Astrocyte (in vitro differentiated cells and primary cell): ENCODE data around the gene RPL7A. TPM values are rescaled to one million over a fixed set of nuclear protein-coding genes. Genes with fewer than 3 reads are reported as not detected.
"Not testable (repeated sequence)": the region's sequence is repeated elsewhere in the genome, so short reads cannot be mapped to it uniquely, and the experiment has no call there.

ENCODE experiments used
- DNase-seq: peaks from one replicate; pipeline ENCODE4 v3.0.0-alpha.2; 2010; ENCODE audit warnings: low read depth
- FAIRE-seq: peaks from 2 replicates; lab custom pipeline; 2011; peaks lifted over from hg19 to GRCh38; lab: Jason Lieb, UNC
- H2AFZ ChIP-seq: 2 replicates; pipeline ENCODE4 v1.6.0; 2012; ENCODE audit warnings: low read depth, low read length, inconsistent platforms
- H3K27ac ChIP-seq: 2 replicates; pipeline ENCODE4 v1.5.1; 2011; ENCODE audit warnings: low read depth, low read length, inconsistent platforms
- H3K27me3 ChIP-seq: 2 replicates; pipeline ENCODE4 v1.6.0; 2011; ENCODE audit warnings: low read length, inconsistent platforms; ENCODE audit not compliant: insufficient read depth
- H3K36me3 ChIP-seq: 2 replicates; pipeline ENCODE4 v1.5.1; 2011; ENCODE audit warnings: low read length, inconsistent platforms; ENCODE audit not compliant: insufficient read depth
- H3K4me1 ChIP-seq: 2 replicates; pipeline ENCODE4 v1.5.1; 2011; ENCODE audit warnings: low read length, inconsistent platforms; ENCODE audit not compliant: insufficient read depth
- H3K4me2 ChIP-seq: 2 replicates; pipeline ENCODE4 v1.6.0; 2012; ENCODE audit warnings: low read length, inconsistent platforms
- H3K4me3 ChIP-seq: 2 replicates; pipeline ENCODE4 v1.5.1; 2011; ENCODE audit warnings: low read depth, mild to moderate bottlenecking, low read length, inconsistent platforms; ENCODE audit not compliant: insufficient read depth
- H3K79me2 ChIP-seq: 2 replicates; pipeline ENCODE4 v1.6.0; 2012; ENCODE audit warnings: mild to moderate bottlenecking, low read length, inconsistent platforms; ENCODE audit not compliant: insufficient read depth
- H3K9ac ChIP-seq: 2 replicates; pipeline ENCODE4 v1.6.0; 2012; ENCODE audit warnings: mild to moderate bottlenecking, low read length, inconsistent platforms
- H3K9me3 ChIP-seq: 2 replicates; pipeline ENCODE4 v1.5.1; 2012; ENCODE audit warnings: low read depth, mild to moderate bottlenecking, low read length, inconsistent platforms; ENCODE audit not compliant: insufficient read depth
- H4K20me1 ChIP-seq: 2 replicates; pipeline ENCODE4 v1.6.0; 2012; ENCODE audit warnings: low read length, inconsistent platforms; ENCODE audit not compliant: insufficient read depth
- H3K27ac Mint-ChIP-seq: one replicate; pipeline ENCODE4 v1.8.0; 2021; ENCODE audit warnings: mild to moderate bottlenecking, mixed read lengths; ENCODE audit not compliant: unreplicated experiment
- H3K27me3 Mint-ChIP-seq: one replicate; pipeline ENCODE4 v1.8.0; 2021; ENCODE audit warnings: low read depth, mixed read lengths; ENCODE audit not compliant: unreplicated experiment
- H3K36me3 Mint-ChIP-seq: one replicate; pipeline ENCODE4 v1.8.0; 2021; ENCODE audit warnings: low read depth, mixed read lengths; ENCODE audit not compliant: unreplicated experiment
- H3K4me1 Mint-ChIP-seq: one replicate; pipeline ENCODE4 v1.8.0; 2021; ENCODE audit warnings: low read depth, mixed read lengths; ENCODE audit not compliant: unreplicated experiment
- H3K4me3 Mint-ChIP-seq: one replicate; pipeline ENCODE4 v1.8.0; 2021; ENCODE audit warnings: mild to moderate bottlenecking, moderate library complexity, mixed read lengths; ENCODE audit not compliant: unreplicated experiment
- H3K9me3 Mint-ChIP-seq: one replicate; pipeline ENCODE4 v1.8.0; 2021; ENCODE audit warnings: mild to moderate bottlenecking, mixed read lengths; ENCODE audit not compliant: unreplicated experiment
- EZH2 ChIP-seq: IDR thresholded peaks from 2 replicates; pipeline ENCODE4 v1.6.1; 2012; ENCODE audit warnings: mild to moderate bottlenecking, low read length, inconsistent platforms; ENCODE audit not compliant: insufficient read depth
- total RNA-seq: library from RNA; stranded (reverse); gene quantifications from 2 replicates; pipeline ENCODE4 v1.2.1, GENCODE V29; 2021
- TF ChIP-seq, protein P1 (sequence below): IDR thresholded peaks from 2 replicates; pipeline ENCODE4 v1.5.1; 2011; ENCODE audit warnings: low read depth, mild to moderate bottlenecking, inconsistent platforms, low read length, moderate library complexity; ENCODE audit not compliant: insufficient read depth

Gene RPL7A
- total RNA-seq, 1 donor from 2014 or later: 1,364 TPM

DNA sequence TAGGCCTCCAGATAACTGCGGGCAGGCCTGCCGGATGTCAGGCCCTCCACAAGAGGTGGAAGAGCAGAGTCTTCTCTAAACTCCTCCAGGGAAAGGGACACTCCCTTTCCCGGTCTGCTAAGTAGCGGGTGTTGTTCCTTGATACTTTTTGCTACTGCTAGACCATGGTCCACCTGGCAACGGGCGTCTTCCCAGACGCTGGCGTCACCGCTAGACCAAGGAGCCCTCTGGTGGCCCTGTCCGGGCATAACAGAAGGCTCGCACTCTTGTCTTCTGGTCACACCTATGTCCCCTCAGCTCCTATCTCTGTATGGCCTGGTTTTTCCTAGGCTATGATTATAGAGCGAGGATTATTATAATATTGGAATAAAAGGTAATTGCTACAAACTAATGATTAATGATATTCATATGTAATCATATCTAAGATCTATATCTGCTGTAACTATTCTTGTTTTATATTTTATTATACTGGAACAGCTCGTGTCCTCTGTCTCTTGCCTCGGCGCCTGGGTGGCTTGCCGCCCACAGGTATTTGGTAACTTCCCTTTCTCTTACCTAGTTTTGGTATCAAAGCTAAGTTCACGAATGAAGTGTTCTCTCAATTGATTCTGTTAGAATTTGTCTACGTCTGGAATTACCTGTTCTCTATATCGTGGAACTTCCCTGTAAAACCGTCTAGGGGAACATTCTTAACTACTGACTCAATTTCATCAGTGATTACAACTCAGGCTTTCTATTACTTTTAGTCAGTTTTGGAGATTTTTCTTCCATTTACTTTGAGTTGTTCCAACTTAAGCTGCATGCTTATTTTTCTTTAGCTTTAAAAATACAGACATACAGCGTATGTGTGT lies 18.5 kb upstream of the RPL7A start:
- H3K36me3 ChIP-seq: peaks cover 24% of the 10 kb centered on the region
- DNase-seq, H3K9ac ChIP-seq, H3K4me1 ChIP-seq, H3K27me3 ChIP-seq, H3K27ac ChIP-seq, H3K9me3 ChIP-seq, FAIRE-seq, H2AFZ ChIP-seq, H3K4me3 ChIP-seq, H3K4me3 Mint-ChIP-seq, H3K27me3 Mint-ChIP-seq, H3K9me3 Mint-ChIP-seq, H3K4me2 ChIP-seq, H3K27ac Mint-ChIP-seq, H3K4me1 Mint-ChIP-seq: not testable (repeated sequence)
- H4K20me1 ChIP-seq: peaks cover 37% of the 10 kb centered on the region
- H3K36me3 Mint-ChIP-seq: peaks cover 18% of the 10 kb centered on the region
- TF ChIP-seq, protein P1, sequence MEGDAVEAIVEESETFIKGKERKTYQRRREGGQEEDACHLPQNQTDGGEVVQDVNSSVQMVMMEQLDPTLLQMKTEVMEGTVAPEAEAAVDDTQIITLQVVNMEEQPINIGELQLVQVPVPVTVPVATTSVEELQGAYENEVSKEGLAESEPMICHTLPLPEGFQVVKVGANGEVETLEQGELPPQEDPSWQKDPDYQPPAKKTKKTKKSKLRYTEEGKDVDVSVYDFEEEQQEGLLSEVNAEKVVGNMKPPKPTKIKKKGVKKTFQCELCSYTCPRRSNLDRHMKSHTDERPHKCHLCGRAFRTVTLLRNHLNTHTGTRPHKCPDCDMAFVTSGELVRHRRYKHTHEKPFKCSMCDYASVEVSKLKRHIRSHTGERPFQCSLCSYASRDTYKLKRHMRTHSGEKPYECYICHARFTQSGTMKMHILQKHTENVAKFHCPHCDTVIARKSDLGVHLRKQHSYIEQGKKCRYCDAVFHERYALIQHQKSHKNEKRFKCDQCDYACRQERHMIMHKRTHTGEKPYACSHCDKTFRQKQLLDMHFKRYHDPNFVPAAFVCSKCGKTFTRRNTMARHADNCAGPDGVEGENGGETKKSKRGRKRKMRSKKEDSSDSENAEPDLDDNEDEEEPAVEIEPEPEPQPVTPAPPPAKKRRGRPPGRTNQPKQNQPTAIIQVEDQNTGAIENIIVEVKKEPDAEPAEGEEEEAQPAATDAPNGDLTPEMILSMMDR: peak; percentile 46
- H3K79me2 ChIP-seq: peaks cover 19% of the 10 kb centered on the region

DNA sequence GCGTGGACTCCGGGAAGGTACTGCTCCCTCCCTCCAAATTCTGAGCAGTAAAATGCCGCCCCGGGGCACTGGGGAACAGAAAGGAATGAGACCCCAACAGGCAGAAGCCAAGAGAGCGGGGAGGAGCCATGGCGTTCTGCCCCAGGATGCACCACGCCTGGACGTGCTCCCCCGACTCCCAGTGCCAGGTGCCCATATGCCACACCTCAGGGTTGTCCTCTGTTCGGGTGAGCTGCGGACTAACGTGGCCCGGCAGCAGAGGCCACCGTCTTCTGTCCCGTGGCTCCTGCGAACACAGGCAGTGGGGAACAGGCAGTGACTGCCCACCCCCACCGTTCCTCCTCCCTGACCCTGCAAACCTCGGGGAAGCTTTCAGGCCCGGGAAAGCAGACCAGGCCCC lies 16.8 kb upstream of the RPL7A start:
- DNase-seq (no peak), FAIRE-seq (no peak)
- no peak overlapping the region for H3K9ac ChIP-seq

More for the DNA sequence above, 16.8 kb upstream of the RPL7A start:
- Mint-ChIP-seq H3K4me1 (peaks cover 14% of the 10 kb centered on the region), H3K36me3 (peaks cover 19% of the 10 kb centered on the region), H3K27me3 (peaks cover 1% of the 10 kb centered on the region), H3K27ac (peak overlapping the region; percentile 34), H3K9me3 (no peaks in the 10 kb centered on the region), H3K4me3 (no peak overlapping the region)
- no peaks in the 10 kb centered on the region for H3K9me3 ChIP-seq
- no peak overlapping the region for H3K4me3 ChIP-seq
- no peak overlapping the region for H3K27ac ChIP-seq
- H2AFZ ChIP-seq: no peak overlapping the region
- peaks cover 34% of the 10 kb centered on the region for H3K79me2 ChIP-seq
- H4K20me1 ChIP-seq: peaks cover 40% of the 10 kb centered on the region
- H3K36me3 ChIP-seq: peaks cover 24% of the 10 kb centered on the region
- no peak for TF ChIP-seq EZH2
- TF ChIP-seq, protein P1: no peak
- peaks cover 7% of the 10 kb centered on the region for H3K4me1 ChIP-seq
- H3K27me3 ChIP-seq: no peaks in the 10 kb centered on the region
- H3K4me2 ChIP-seq: no peak overlapping the region
